Stimulated activated CD4-positive, alpha-beta T cell treated with anti-CD3 and anti-CD28 coated beads, Interleukin-15, amount 100 ng/mL, for 1 hour (primary cell): Measurements from ENCODE around the gene SNX9.

ENCODE experiments used
- DNase-seq, 2 donors: peaks; one replicate each; pipeline ENCODE4 v3.0.0-alpha.2; 2020; ENCODE audit warnings: low read depth in 1 of 2, low spot score in 1 of 2

The SNX9 gene

DNA sequence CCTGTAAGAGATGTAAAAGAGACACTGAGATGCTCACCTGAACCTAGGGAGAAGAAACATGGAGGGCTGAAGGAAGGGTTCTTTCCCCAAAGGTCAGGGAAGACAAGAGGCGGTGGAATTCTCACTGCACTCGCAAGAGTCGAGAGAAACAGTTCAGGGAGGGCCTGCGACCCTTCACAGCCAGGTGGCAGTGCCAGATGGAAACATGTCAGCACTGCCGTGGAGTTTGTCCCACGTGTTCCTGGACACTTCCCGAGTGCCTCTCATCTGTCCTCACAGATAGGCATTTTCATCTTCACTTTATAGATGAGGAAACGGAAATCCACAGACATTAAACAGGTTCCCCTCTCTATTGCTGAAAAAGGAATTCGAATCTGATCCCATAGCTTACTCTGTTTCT is 88.2 kb downstream of the SNX9 start:
- DNase-seq: no peak

DNA sequence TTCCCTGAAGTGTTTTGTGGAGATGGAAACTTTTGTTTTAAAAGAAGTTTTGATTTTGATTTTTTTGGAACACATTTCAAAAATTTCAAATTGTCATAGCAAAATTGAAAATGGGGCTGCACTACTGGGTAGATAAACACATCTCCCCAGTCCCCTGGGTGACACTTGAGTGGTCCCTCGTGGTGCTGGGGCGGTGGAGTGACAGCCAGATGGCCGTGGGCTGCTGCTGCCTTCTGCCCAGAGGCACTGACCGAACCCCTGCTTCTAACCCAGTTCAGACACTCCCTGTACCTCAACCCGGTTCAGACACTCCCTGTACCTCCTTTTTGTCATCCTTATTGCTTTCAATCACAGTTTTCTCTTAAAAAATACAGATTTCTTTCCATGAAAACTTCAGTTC is 88.7 kb downstream of the SNX9 start:
- no peak for DNase-seq

DNA sequence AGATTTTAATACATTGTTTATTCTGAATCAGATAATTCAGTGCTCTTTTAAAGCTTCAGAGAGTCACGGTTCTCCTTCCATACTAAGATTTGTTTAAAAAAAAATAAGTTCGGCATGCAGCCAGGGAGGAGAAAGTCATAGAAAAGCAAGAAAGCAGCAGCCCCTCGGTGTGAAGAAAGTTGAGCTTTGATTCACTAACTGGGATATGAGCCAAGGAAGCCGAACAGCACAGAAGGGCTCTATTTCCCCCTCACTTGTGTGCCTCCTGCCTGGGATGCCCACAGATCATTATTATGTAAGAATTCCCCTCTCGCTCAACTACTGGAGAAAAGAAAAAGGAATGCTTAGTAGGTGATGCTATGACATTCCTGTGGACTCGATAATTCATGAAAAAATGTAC is 89.3 kb downstream of the SNX9 start:
- no peak for DNase-seq

GRCh38 chr6:157921685-157922367 is 98.8 kb downstream of the SNX9 start:
- no peak for DNase-seq

DNA sequence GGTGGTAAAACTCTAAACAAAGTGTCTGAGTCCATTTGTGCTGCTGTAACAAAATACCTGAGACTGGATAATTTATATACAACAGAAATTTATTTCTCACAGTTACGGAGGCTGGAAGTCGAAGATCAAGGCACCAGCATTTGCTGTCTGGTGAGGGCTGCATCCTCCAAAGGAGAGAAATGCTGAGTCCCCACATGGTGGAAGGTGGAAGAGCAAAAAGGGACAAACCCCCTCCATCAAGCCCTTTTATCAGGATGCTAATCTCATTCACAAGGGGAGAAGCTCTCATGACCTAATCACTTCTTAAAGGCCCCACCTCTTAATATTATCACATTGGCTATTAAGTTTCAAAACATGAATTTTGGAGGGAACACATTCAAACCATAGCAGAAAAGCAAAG is 102.7 kb downstream of the SNX9 start:
- DNase-seq: no peak

- no peak for DNase-seq
Measured at GRCh38 chr6:157927011-157927410, 104.0 kb downstream of the SNX9 start.

GRCh38 chr6:157928428-157928827 is 105.4 kb downstream of the SNX9 start:
- DNase-seq: no peak

DNA sequence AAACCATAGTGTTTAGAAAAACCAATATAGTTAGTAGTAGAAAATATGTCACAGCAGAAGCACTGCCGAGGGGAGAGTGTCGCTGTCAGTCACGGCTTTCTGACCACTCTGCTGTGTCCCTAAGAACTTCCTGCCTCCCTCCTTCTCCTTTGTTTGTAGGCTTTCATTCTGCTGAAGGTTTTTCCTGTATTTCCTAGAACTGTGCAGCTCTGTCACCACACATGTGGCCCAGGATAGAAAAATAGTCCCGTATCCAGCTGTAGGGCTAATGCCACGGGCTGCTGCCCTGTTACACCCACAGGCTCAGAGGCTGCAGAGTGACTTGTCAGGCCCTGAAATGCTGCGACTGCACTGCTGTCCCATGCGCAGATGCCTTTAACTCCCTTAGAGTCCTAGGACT is 106.0 kb downstream of the SNX9 start:
- no peak for DNase-seq

DNA sequence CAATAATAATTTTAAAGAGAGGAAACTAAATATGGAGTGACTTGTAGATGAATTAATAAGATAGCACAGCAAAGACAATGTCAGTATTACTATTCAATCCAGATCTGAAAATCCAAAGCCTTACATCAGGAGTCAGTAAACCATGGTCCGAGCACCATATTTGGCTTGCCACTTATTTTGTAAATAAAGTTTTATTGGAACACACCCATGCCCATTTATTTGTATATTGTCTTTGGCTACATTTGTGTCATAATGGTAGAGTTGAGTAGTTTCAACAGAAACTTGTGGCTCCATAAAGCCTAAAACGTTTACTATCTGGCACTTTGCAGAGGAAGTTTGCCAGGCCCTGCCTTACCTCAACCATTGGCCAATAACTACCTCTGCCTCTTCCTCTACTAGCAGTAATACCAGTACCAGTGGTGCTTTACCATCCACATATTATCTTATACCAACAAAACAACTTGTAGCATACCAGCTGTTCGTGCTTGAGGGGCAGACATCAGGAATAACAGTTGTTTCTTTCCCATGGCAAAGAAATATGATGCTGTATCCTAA is 106.8 kb downstream of the SNX9 start:
- DNase-seq: no peak

DNA sequence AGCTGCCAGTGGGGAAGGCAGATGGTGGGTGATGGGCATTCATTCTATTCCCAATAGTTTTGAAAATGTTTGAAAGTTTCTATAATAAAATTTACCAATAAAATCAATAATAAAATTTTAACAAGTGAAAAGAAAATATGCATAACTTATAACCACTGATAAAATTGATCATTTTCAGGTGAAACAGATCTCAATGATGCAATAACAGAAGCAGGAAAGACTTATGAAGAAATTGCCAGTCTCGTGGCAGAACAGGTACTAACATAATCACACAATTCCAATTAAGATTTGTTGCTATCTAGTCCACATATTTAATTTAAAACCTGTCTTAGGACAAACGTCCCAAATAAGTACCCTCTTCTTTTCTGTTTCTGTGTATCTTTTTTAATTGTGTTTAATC is 112.7 kb downstream of the SNX9 start:
- no peak for DNase-seq

GRCh38 chr6:157937318-157937717 is 114.3 kb downstream of the SNX9 start:
- no peak for DNase-seq

DNA sequence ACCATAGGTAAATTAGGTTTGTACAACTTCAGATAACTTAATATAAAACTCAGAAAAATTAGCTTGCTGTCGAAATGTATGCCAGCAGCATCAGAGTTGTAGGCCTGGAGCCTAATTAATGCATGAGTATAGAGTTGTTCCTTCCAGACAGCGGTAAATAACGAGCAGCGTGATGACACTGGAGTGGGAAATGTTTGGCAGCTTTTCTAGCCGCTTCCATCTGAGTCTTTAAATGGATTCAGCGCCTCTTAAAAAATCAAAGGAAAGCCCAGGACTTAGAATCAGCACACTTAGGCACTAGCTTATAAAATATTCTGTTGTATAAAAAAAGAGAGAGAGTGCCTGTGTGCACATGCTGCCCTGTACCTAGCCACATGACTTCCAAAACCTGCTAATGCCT is 114.9 kb downstream of the SNX9 start:
- no peak for DNase-seq

- DNase-seq: peak in 1 of 2 donors; percentile 40
Measured at GRCh38 chr6:157940375-157941036, 117.5 kb downstream of the SNX9 start.

GRCh38 chr6:157941101-157941863 is 118.2 kb downstream of the SNX9 start:
- DNase-seq: no peak

DNA sequence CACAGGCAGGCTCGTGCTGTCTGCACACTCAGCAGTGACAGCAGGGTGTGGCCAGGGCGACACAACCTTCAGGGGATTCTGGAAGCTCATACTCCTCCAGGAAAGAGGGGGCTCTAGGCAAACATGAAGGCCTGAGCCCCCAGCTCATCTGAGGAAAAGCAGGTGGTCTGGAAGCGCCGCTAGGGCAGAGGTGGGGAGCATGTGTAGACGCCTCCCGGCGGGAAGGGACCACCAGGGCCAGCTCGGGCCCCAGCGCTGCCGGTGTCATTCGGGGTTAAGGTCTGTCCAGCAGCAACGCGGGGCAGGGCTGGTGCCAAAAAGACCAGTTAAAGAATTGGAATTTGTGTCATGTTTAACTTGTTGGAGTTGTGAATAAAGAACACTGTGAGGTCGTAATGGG is 119.3 kb downstream of the SNX9 start:
- no peak for DNase-seq

GRCh38 chr6:157943249-157943963 is 120.4 kb downstream of the SNX9 start:
- DNase-seq: no peak

DNA sequence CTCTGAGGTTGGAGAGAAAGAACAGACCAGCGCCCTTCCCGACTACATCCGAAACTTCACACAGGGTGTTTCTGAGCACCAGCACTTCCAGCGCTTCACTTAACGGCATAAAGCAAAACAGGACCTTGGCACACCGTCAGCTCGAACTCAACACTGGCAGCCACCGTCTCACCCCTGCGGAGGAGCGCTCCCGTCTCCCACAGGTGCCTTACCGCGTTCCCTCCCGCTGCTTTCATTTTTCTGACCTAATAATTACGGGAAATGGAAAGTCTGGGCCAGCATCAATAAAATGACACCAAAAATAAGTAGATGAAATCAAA is 120.9 kb downstream of the SNX9 start:
- DNase-seq: no peak

DNA sequence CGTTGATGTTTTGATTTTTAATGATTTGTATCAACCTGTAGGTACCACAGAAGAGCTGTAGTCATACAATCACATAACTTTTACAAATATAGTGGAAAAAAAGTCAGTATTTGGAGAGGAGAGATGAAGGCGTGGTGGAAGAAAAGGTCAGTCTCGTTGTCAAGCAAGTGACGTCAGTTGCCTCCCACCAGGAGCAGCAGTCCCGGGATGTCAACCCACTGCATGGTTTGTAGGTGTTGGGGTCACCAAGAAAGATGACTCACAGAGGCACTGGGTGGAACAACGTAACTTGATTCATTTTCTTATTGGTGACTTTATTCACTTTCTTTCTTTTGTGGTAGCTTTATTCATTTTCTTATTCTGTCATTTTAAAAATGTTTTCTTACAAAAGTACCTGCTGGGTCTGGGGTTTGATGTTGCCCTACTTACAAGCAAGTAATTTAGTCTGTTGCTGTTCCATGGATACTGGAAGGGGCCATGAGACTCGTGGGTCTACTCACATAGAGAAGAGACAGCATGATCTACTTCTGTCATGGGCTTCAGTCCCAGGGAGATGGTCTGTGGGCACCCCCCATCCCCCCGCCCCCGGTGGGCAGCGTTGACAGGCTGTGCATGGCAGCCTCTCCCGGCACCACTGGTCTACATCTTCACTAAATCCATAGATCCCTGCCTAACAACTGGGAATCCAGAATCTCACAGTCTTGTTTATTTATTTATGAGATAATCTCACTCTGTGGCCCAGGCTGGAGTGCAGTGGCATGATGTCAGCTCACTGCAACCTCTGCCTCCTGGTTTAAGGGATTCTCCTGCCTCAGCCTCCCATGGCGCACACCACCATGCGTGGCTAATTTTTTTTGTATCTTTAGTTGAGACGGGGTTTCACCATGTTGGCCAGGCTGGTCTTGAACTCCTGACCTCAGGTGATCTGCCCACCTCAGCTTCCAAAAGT is 122.2 kb downstream of the SNX9 start:
- DNase-seq: no peak

DNA sequence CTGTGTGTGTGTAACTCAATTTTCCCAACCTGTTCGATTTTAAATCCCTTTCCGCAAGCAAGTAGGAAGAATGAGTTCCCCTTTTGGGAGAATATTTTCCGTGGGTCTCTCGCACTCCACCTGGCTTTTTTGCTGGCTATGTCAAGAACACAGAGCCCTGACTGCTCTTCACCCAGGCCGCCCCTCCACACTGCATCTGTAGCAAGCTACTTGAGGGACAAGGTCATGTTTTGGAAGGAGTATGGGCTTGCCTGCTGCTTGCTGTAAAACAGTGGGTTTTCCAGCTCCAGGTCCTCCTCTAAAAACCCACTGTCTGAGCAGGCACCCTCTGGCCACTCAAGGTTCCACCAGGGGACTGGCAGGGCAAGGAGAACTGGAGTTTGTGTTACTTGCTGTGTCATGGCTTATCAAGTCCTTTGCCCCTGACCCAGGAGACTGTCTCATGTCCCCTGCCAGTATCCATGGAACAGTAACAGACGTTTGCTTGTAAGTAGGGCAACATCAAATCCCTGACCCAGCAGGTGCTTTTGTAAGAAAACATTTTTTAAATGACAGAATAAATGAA is 123.1 kb downstream of the SNX9 start:
- DNase-seq: no peak

GRCh38 chr6:157946865-157947532 is 124.0 kb downstream of the SNX9 start:
- no peak for DNase-seq
